Transverse colon (tissue), 4 donors: ENCODE data around the gene MTHFD1L. TPM values are rescaled to one million over a fixed set of nuclear protein-coding genes. Genes with fewer than 3 reads are reported as not detected.

Source experiments
- DNase-seq: peaks from one replicate; pipeline ENCODE4 v3.0.0-alpha.2; 2019
- H3K27ac ChIP-seq, 4 donors: fragments of 200-600 bp; sonication (generic); 2 replicates each; pipeline ENCODE4 v1.5.1; 2016 to 2018; ENCODE audit warnings: inconsistent platforms in 4 of 4
- H3K27me3 ChIP-seq: fragments of 200-600 bp; sonication (generic); 2 replicates; pipeline ENCODE4 v1.5.1; 2017; ENCODE audit warnings: inconsistent platforms
- H3K36me3 ChIP-seq, 4 donors: fragments of 200-600 bp; sonication (generic); 2 replicates each; pipeline ENCODE4 v1.5.1; 2017 to 2019; ENCODE audit warnings: inconsistent platforms in 4 of 4
- H3K4me1 ChIP-seq, 4 donors: fragments of 200-600 bp; sonication (generic); 2 replicates each; pipeline ENCODE4 v1.5.1; 2017 to 2020; ENCODE audit warnings: inconsistent platforms in 4 of 4
- H3K4me3 ChIP-seq, 4 donors: fragments of 200-600 bp; sonication (generic); 1 replicate in 1 of 4; 2 replicates in 3 of 4; pipeline versions ENCODE4 v1.5.1 to v1.6.1; 2017 to 2019; ENCODE audit warnings: inconsistent platforms in 4 of 4
- H3K9me3 ChIP-seq, 2 donors: fragments of 200-600 bp; sonication (generic); 2 replicates each; pipeline ENCODE4 v1.5.1; 2017 to 2019; ENCODE audit warnings: inconsistent platforms in 2 of 2
- EP300 ChIP-seq: sonication (generic); formaldehyde crosslinking; IDR thresholded peaks from one replicate; pipeline ENCODE4 v1.6.1; 2017; ENCODE audit warnings: antibody characterized with exemption, low read depth
- POLR2A ChIP-seq: fragments of 450-650 bp; IDR thresholded peaks from one replicate; pipeline ENCODE4 v1.6.1; 2016; ENCODE audit warnings: antibody characterized with exemption, mild to moderate bottlenecking, moderate library complexity
- POLR2AphosphoS5 ChIP-seq, 3 donors: sonication (generic); formaldehyde crosslinking; IDR thresholded peaks; one replicate each; pipeline ENCODE4 v1.6.1; 2016; ENCODE audit warnings: antibody characterized with exemption in 3 of 3
- WGBS, 2 donors: methylation state at CpG; one replicate each; pipeline ENCODE4 v1.1.5; 2018; ENCODE audit warnings: low coverage in 1 of 2; 5-methylcytosine and 5-hydroxymethylcytosine counted together
- in situ Hi-C, 4 donors: fragments of 200-750 bp; cut with MboI; loops; one replicate each; pipeline versions ENCODE4 v1.15.0 to v1.15.1; 2017; ENCODE audit warnings: low sequenced_read_pairs in 3 of 4, low pct_ligation_motif_present in 1 of 4, low pct_unique_long_range_greater_than_20kb in 1 of 4
- intact Hi-C: fragments of 100-400 bp; cut with DNase I; formaldehyde crosslinking; loops from one replicate; pipeline ENCODE4 v1.15.1; 2023; ENCODE audit warnings: low total_unique reads
- total RNA-seq, 4 donors: library from RNA; depleted of rRNA; stranded (reverse); fragments of >200 nt; gene quantifications; one replicate each; pipeline ENCODE4 v1.1.0, GENCODE V29; 2016
- TF ChIP-seq, protein P1 (sequence below), 5 experiments: fragments of 200-600 bp in 3 of 5; fragments of 450-650 bp in 2 of 5; sonication (generic) in 3 of 5; IDR thresholded peaks; 1 replicate in 2 of 5; 2 replicates in 3 of 5; pipeline ENCODE4 v1.5.1; 2016 to 2017; ENCODE audit warnings: antibody characterized with exemption in 5 of 5, inconsistent platforms in 3 of 5, mild to moderate bottlenecking in 2 of 5, moderate library complexity in 1 of 5

Gene MTHFD1L
- total RNA-seq, 4 donors from 2014 or later, result 0.82 to 10.1 (median 5.4) TPM

DNA sequence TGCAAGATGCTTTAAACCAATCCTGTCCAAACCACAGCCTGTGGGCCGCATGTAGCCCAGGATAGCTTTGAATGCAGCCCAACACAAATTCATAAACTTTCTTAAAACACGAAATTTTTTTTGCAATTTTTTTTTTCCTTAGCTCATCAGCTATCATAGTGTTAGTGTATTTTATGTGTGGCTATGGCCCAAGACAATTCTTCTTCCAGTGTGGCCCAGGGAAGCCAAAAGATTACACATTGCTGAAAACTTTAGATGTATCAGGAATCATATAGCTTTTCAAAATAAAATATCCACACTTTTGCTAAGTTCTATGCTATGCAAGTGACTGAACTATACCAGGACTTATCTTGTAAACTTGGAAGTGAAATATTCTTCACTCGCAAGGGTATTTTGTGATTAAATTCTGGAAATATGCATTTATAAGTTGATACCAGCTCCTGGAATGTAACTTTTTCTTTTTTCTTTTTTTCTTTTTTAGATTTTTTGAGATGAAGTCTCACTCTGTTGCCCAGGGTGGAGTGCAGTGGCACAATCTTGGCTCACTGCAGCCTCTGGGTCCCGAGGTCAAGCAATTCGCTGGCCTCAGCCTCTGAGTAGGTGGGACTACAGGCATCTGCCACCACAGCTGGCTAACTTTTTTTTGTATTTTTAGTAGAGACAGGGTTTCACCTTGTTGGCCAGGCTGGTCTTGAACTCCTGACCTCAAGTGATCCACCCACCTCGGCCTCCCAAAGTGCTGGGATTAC is 49.8 kb downstream of the MTHFD1L start:
- H3K4me1 ChIP-seq, result no peaks in the 10 kb centered on the region
- H3K27ac ChIP-seq, result no peak overlapping the region
- no peaks in the 10 kb centered on the region for H3K9me3 ChIP-seq
- H3K36me3 ChIP-seq, result no peaks in the 10 kb centered on the region
- DNase-seq, result no peak
- H3K4me3 ChIP-seq, result no peak overlapping the region
- no peaks in the 10 kb centered on the region for H3K27me3 ChIP-seq
- TF ChIP-seq POLR2A (no peak), POLR2AphosphoS5 (IDR thresholded peaks at IDR 0.05) (no peak), EP300 (no peak)
- TF ChIP-seq, protein P1, sequence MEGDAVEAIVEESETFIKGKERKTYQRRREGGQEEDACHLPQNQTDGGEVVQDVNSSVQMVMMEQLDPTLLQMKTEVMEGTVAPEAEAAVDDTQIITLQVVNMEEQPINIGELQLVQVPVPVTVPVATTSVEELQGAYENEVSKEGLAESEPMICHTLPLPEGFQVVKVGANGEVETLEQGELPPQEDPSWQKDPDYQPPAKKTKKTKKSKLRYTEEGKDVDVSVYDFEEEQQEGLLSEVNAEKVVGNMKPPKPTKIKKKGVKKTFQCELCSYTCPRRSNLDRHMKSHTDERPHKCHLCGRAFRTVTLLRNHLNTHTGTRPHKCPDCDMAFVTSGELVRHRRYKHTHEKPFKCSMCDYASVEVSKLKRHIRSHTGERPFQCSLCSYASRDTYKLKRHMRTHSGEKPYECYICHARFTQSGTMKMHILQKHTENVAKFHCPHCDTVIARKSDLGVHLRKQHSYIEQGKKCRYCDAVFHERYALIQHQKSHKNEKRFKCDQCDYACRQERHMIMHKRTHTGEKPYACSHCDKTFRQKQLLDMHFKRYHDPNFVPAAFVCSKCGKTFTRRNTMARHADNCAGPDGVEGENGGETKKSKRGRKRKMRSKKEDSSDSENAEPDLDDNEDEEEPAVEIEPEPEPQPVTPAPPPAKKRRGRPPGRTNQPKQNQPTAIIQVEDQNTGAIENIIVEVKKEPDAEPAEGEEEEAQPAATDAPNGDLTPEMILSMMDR (IDR thresholded peaks at IDR 0.05), result no peak
- in situ Hi-C loops, result no loop called here
- WGBS, 2 donors, result 66 to 91% methylated on average over 4 to 6 of the region's 6 CpGs
- intact Hi-C loops, result no loop called here

DNA sequence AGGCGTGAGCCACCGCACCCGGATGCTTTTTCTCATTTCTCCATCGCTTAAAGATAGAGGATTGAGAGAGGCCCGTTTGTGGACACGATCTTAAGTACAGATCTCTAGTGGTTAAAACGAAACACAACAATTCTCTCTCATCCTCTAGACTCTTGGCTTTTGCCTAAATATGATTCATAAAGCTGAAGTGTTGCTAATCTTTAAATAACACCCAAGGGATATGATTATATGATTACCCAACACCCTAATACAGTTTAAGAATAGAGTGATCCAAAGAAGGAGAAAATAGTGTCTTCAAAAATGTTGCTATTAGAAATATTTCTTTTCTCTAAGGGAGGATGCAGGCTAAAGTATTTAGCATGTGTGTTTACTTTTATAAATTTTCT is 50.4 kb downstream of the MTHFD1L start:
- TF ChIP-seq, protein P1 (IDR thresholded peaks at IDR 0.05), result no peak
- TF ChIP-seq POLR2A, result no peak
- TF ChIP-seq EP300, result no peak
- no peak for TF ChIP-seq POLR2AphosphoS5 (IDR thresholded peaks at IDR 0.05)
- in situ Hi-C loops, result no loop called here

GRCh38 chr6:150919938-150920337 is 54.4 kb downstream of the MTHFD1L start:
- in situ Hi-C loops (no loop called here), intact Hi-C loops (no loop called here)
- H3K36me3 ChIP-seq, result no peaks in the 10 kb centered on the region
- DNase-seq, result no peak
- H3K27ac ChIP-seq, result no peak overlapping the region
- no peaks in the 10 kb centered on the region for H3K27me3 ChIP-seq
- TF ChIP-seq POLR2A, result no peak
- TF ChIP-seq POLR2AphosphoS5 (IDR thresholded peaks at IDR 0.05), result no peak
- no peak for TF ChIP-seq EP300
- TF ChIP-seq, protein P1 (IDR thresholded peaks at IDR 0.05), result no peak
- H3K9me3 ChIP-seq, result no peaks in the 10 kb centered on the region
- no peak overlapping the region for H3K4me3 ChIP-seq
- 98 to 100% methylated on average over 1 to 2 of the region's 2 CpGs for WGBS, 2 donors
- no peaks in the 10 kb centered on the region for H3K4me1 ChIP-seq

More for the DNA sequence above, 50.4 kb downstream of the MTHFD1L start:
- WGBS, 2 donors, result 87 to 89% methylated on average over 7 of the region's 7 CpGs
- intact Hi-C loops, result no loop called here
- Histone ChIP-seq H3K4me1 (no peaks in the 10 kb centered on the region), H3K4me3 (no peak overlapping the region), H3K36me3 (no peaks in the 10 kb centered on the region), H3K27me3 (no peaks in the 10 kb centered on the region), H3K27ac (no peak overlapping the region), H3K9me3 (no peaks in the 10 kb centered on the region)
- no peak for DNase-seq

DNA sequence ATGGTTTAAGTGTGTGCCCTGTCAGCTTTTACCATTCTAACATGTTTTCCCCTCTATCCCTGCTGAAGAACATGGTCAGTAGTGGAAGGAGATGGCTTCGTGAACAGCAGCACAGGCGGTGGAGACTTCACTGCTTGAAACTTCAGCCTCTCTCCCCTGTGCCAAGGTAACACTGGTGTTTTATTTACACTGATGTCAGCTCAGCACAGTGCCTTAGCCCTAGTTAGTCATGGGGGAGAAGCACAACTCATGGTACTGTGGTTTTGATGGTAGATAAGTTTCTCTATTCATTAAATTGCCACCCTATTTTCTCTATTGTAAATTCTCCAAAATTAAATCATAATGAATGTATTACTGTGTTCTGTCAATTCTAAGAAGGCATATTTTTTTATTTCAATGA is 56.6 kb downstream of the MTHFD1L start:
- DNase-seq, result no peak
- Histone ChIP-seq H3K36me3 (no peaks in the 10 kb centered on the region), H3K27ac (no peak overlapping the region), H3K4me1 (no peaks in the 10 kb centered on the region), H3K27me3 (no peaks in the 10 kb centered on the region), H3K9me3 (no peaks in the 10 kb centered on the region), H3K4me3 (no peak overlapping the region)
- TF ChIP-seq POLR2AphosphoS5 (IDR thresholded peaks at IDR 0.05), result no peak
- TF ChIP-seq POLR2A, result no peak
- TF ChIP-seq EP300, result no peak
- TF ChIP-seq, protein P1 (IDR thresholded peaks at IDR 0.05), result no peak
- intact Hi-C loops (no loop called here), in situ Hi-C loops (no loop called here)
- 100% methylated on average over 2 of the region's 2 CpGs; no CpG with 5 or more reads in 1 of the 2 donors for WGBS, 2 donors
